ENCODE data around the gene HELZ. TPM values are rescaled to one million over a fixed set of nuclear protein-coding genes. Genes with fewer than 3 reads are reported as not detected.

The HELZ gene
- total and polyA plus RNA-seq, 2 of the 8 experiments (the other 6 are each of a cell fraction or from before 2014, with no cell fraction given), result 10.0 to 48.7 TPM

DNA sequence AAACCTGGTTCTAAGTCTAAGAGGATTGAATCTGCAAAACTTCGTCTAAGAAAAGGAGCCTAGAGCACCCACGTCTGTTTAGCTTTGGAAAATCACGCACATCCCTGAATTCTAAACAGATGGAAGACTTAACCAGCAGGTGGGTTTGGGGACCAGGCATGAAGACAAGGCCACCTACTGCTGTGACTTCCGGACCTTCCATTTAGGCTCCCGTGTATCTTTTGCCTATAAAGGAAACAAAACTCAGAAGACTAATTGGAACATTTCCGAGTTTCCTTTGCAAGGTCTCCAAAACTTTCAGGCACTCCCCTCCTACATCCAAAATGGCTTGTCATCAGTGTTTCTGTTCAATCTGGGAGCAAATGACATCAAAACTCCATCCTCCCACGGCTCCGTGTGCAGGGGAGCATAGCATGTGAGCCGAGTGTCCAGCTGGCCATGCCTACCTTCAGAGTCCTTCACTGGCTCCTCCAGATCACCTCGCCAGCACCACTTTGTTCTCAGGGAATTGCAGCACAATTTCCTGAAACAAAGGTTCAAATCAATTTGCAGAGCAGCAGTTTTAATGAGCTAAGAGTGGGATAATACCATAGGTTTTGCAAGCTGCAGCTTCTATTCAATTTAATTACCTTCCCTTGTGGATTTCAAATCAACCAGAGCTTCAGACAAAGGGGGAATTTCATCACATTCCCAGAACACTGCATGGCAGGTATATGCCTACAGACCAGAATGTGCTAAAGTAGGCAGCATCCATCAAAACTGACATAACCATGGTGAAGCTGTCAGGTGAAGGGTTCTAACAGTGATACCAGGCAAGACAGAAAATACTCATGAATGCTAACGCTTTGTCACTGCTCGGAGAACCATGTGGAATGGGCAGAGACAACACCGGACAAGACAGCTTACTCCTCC is 177.2 kb downstream of the HELZ start:
- H2BK20ac ChIP-seq (ENCODE audit: low read length), result no peak overlapping the region
- no peak overlapping the region for H4K5ac ChIP-seq (ENCODE audit: insufficient read length, low read depth, low read length)
- no peak overlapping the region for H3K9ac ChIP-seq (replicated peaks in 1 of 4; ENCODE audit: extremely low read depth in 1 of 4, low read depth in 3 of 4, low read length in 3 of 4)
- H4K8ac ChIP-seq (ENCODE audit: extremely low read depth, insufficient read depth, low read length), result no peak overlapping the region
- no peak overlapping the region for H3K4me3 ChIP-seq (ENCODE audit: extremely low read depth in 1 of 4, insufficient read depth in 2 of 4, low read depth in 3 of 4, low read length in 4 of 4)
- no peaks in the 10 kb centered on the region for H3K9me3 ChIP-seq (ENCODE audit: insufficient read depth in 2 of 2, low read depth in 1 of 2, low read length in 1 of 2)
- no peaks in the 10 kb centered on the region for H4K20me1 ChIP-seq (replicated peaks in 1 of 2; ENCODE audit: control insufficient read depth in 1 of 2, insufficient read depth in 2 of 2, low read length in 2 of 2)
- WGBS, 2 experiments (ENCODE audit: extremely low coverage in 1 of 2, insufficient coverage in 1 of 2, insufficient read length in 1 of 2, insufficient replicate concordance in 2 of 2, low coverage in 1 of 2, low lambda C conversion rate in 2 of 2, missing lambda C conversion rate in 1 of 2), result 87% methylated on average over 13 of the region's 13 CpGs; no CpG with 5 or more reads in 1 of the 2 experiments
- no peak overlapping the region for H2BK12ac ChIP-seq (ENCODE audit: low read depth, low read length)
- CTCF ChIA-PET (ENCODE audit: partially characterized antibody), result interaction anchor here (0.6 to 3.5 kb wide), 7 partner anchors 11 to 668 kb away, joined by 3 to 13 read pairs (median 3); no protein-coding TSS in a partner anchor
- FAIRE-seq (no peak), DNase-seq (ENCODE audit: low read depth in 1 of 2, low spot score in 2 of 2) (no peak)
- no peak overlapping the region for H3K4me2 ChIP-seq (ENCODE audit: insufficient read depth in 1 of 2, low read depth in 2 of 2, low read length in 2 of 2)
- H3K4me1 ChIP-seq (replicated peaks in 1 of 4; ENCODE audit: control insufficient read depth in 3 of 4, insufficient read depth in 4 of 4, low read length in 3 of 4), result no peaks in the 10 kb centered on the region; a peak in 1 of 7 replicates
- no peak overlapping the region for H2BK5ac ChIP-seq (ENCODE audit: low read depth, low read length)
- no peak overlapping the region for H3K4ac ChIP-seq (replicated peaks; ENCODE audit: insufficient read length, low read depth, low read length)
- no peak overlapping the region for H3K23ac ChIP-seq (ENCODE audit: insufficient read length)
- no peak overlapping the region for H3K18ac ChIP-seq (ENCODE audit: extremely low read depth, low read length)
- H3K23me2 ChIP-seq (ENCODE audit: low read depth, low read length), result no peaks in the 10 kb centered on the region
- H3K27me3 ChIP-seq (replicated peaks in 1 of 4; ENCODE audit: control insufficient read depth in 3 of 4, extremely low read depth in 1 of 4, insufficient read depth in 3 of 4, low read length in 3 of 4), result no peaks in the 10 kb centered on the region
- no peaks in the 10 kb centered on the region for H3K79me2 ChIP-seq (ENCODE audit: control insufficient read depth in 1 of 2, insufficient read depth in 2 of 2, low read length in 2 of 2)
- no peak overlapping the region for H3K56ac ChIP-seq (replicated peaks; ENCODE audit: insufficient read length, low read depth, low read length)
- no peak overlapping the region for H2AFZ ChIP-seq (ENCODE audit: low read length)
- H4K91ac ChIP-seq (replicated peaks; ENCODE audit: insufficient read length, low read length), result no peak overlapping the region
- H3K27ac ChIP-seq (ENCODE audit: low read depth, low read length), result no peak overlapping the region
- TF ChIP-seq, protein P1, sequence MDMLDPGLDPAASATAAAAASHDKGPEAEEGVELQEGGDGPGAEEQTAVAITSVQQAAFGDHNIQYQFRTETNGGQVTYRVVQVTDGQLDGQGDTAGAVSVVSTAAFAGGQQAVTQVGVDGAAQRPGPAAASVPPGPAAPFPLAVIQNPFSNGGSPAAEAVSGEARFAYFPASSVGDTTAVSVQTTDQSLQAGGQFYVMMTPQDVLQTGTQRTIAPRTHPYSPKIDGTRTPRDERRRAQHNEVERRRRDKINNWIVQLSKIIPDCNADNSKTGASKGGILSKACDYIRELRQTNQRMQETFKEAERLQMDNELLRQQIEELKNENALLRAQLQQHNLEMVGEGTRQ (IDR thresholded peaks at IDR 0.05; ENCODE audit: low read length), result no peak
- 0 out of 2 replicates have a peak, but pooled peaks have one; percentile 9 for TF ChIP-seq POLR2AphosphoS5 (IDR thresholded peaks at IDR 0.05; ENCODE audit: low read depth, low read length)
- TF ChIP-seq KDM5A (IDR thresholded peaks at IDR 0.05; ENCODE audit: low read length), result no peak
- TF ChIP-seq TAF7 (optimal IDR thresholded peaks at IDR 0.05; ENCODE audit: borderline replicate concordance, low read depth, low read length), result no peak
- H3K36me3 ChIP-seq (ENCODE audit: control insufficient read depth in 2 of 4, insufficient read depth in 4 of 4, low read length in 3 of 4), result no peaks in the 10 kb centered on the region
- H3K79me1 ChIP-seq (ENCODE audit: low read depth, low read length), result no peaks in the 10 kb centered on the region
- no peak overlapping the region for H2AK5ac ChIP-seq (ENCODE audit: low read depth, low read length)
- no peak overlapping the region for H2BK120ac ChIP-seq (replicated peaks; ENCODE audit: low read depth, low read length)
- no peak overlapping the region for H2BK15ac ChIP-seq (ENCODE audit: low read length)
- no peak overlapping the region for H3K14ac ChIP-seq (ENCODE audit: insufficient read length)
- POLR2A ChIA-PET (ENCODE audit: partially characterized antibody), result interaction anchor here (0.6 to 0.9 kb wide), 3 partner anchors 10 to 456 kb away, joined by 3 read pairs; no protein-coding TSS in a partner anchor
